ENCODE data around the gene TEN1.
"Not testable (repeated sequence)": the region's sequence is repeated elsewhere in the genome, so short reads cannot be mapped to it uniquely, and the experiment has no call there.

TEN1 gene

GRCh38 chr17:75959839-75960511 is 19.1 kb upstream of the TEN1 start:
- no peaks in the 10 kb centered on the region for H3K27me3 ChIP-seq (ENCODE audit: insufficient read depth, poor library complexity, severe bottlenecking)
- TF ChIP-seq REST (IDR thresholded peaks at IDR 0.05; ENCODE audit: insufficient replicate concordance, low read depth), result no peak
- TF ChIP-seq CTCF (IDR thresholded peaks at IDR 0.05; ENCODE audit: insufficient read depth, low read length), result no peak
- TF ChIP-seq SPI1 (IDR thresholded peaks at IDR 0.05; ENCODE audit: borderline replicate concordance, low read depth), result no peak
- TF ChIP-seq POLR2AphosphoS5 (IDR thresholded peaks at IDR 0.05; ENCODE audit: low read depth), result no peak
- no peak for TF ChIP-seq GABPA (IDR thresholded peaks at IDR 0.05; ENCODE audit: low read depth)
- no peak overlapping the region for H3K4me3 ChIP-seq (replicated peaks; ENCODE audit: insufficient read depth, low read length)
- no peak for DNase-seq (ENCODE audit: low read depth in 1 of 2, low spot score in 1 of 2)
- H3K27ac ChIP-seq (replicated peaks), result no peak overlapping the region

GRCh38 chr17:75965468-75965867 is 13.6 kb upstream of the TEN1 start:
- Histone ChIP-seq H3K27me3 (ENCODE audit: insufficient read depth, poor library complexity, severe bottlenecking) (no peaks in the 10 kb centered on the region), H3K27ac (replicated peaks) (no peak overlapping the region), H3K4me3 (replicated peaks; ENCODE audit: insufficient read depth, low read length) (no peak overlapping the region)
- DNase-seq (ENCODE audit: low read depth in 1 of 2, low spot score in 1 of 2), result no peak
- TF ChIP-seq CTCF (IDR thresholded peaks at IDR 0.05; ENCODE audit: insufficient read depth, low read length) (no peak), REST (IDR thresholded peaks at IDR 0.05; ENCODE audit: insufficient replicate concordance, low read depth) (no peak), GABPA (IDR thresholded peaks at IDR 0.05; ENCODE audit: low read depth) (no peak), SPI1 (IDR thresholded peaks at IDR 0.05; ENCODE audit: borderline replicate concordance, low read depth) (no peak), POLR2AphosphoS5 (IDR thresholded peaks at IDR 0.05; ENCODE audit: low read depth) (no peak)

- DNase-seq (ENCODE audit: low read depth in 1 of 2, low spot score in 1 of 2); H3K27ac ChIP-seq (replicated peaks); H3K27me3 ChIP-seq (ENCODE audit: insufficient read depth, poor library complexity, severe bottlenecking); H3K4me3 ChIP-seq (replicated peaks; ENCODE audit: insufficient read depth, low read length): not testable (repeated sequence)
Measured at GRCh38 chr17:75969044-75969443, 10.0 kb upstream of the TEN1 start.

- H3K27me3 ChIP-seq (ENCODE audit: insufficient read depth, poor library complexity, severe bottlenecking), result no peaks in the 10 kb centered on the region
- DNase-seq (ENCODE audit: low read depth in 1 of 2, low spot score in 1 of 2), result peak in 1 of 2 experiments; percentile 59
- no peak for TF ChIP-seq CTCF (IDR thresholded peaks at IDR 0.05; ENCODE audit: insufficient read depth, low read length)
- peak; percentile 71; the same call in 1 of the 2 replicates for TF ChIP-seq SPI1 (IDR thresholded peaks at IDR 0.05; ENCODE audit: borderline replicate concordance, low read depth)
- no peak overlapping the region for H3K4me3 ChIP-seq (replicated peaks; ENCODE audit: insufficient read depth, low read length)
- H3K27ac ChIP-seq (replicated peaks), result peak overlapping the region; percentile 61
Measured at GRCh38 chr17:75970011-75970523, 9.0 kb upstream of the TEN1 start.
